K562 (cell line): Measurements from ENCODE around the gene CNOT9. TPM values are rescaled to one million over a fixed set of nuclear protein-coding genes. Genes with fewer than 3 reads are reported as not detected.

Experiments
- ATAC-seq: fragments of 200-7000 bp; cut with Tn5 transposase; 3 replicates; pipeline ENCODE4 v1.9.1; 2020; ENCODE audit warnings: moderate library complexity
- BruUV-seq: library from RNA; stranded (reverse); fragments of 400-500 nt; replicated peaks from 2 replicates; lab custom pipeline; 2021; lab: Mats Ljungman, UMichigan
- CTCF ChIA-PET: fragments of 300-600 bp; formaldehyde crosslinking; extraction: SDS; loops from one replicate; lab custom pipeline; 2021; ENCODE audit warnings: low intra/inter-chr PET ratio; lab: Yijun Ruan, JAX
- POLR2A ChIA-PET: fragments of 300-600, 350-650 bp; sonication (Branson Sonifier 250); formaldehyde crosslinking; extraction: SDS; loops from one replicate; lab custom pipeline; 2021; ENCODE audit warnings: antibody characterized with exemption, inconsistent platforms; lab: Yijun Ruan, JAX
- DNase-seq, 4 experiments: peaks; one replicate each; pipeline versions ENCODE4 v3.0.0 to v3.0.0-alpha.2; 2011 to 2018; ENCODE audit warnings: low spot score in 3 of 4, mixed read lengths in 3 of 4; ENCODE audit errors: extremely low read depth in 1 of 4
- FAIRE-seq: peaks from 2 replicates; lab custom pipeline; 2011; peaks lifted over from hg19 to GRCh38; lab: Jason Lieb, UNC
- H2AFZ ChIP-seq: 2 replicates; pipeline ENCODE4 v1.6.0; 2011; ENCODE audit warnings: low read depth, low read length, control low read depth, inconsistent platforms
- H3K27ac ChIP-seq: fragments of 200-600 bp; 3 replicates; pipeline ENCODE4 v1.8.0; 2011; ENCODE audit warnings: low read depth, mild to moderate bottlenecking, control low read depth, inconsistent platforms, low read length, moderate library complexity, mixed read lengths; ENCODE audit errors: extremely low read depth
- H3K27me3 ChIP-seq, 2 experiments: fragments of 300-600 bp in 1 of 2; 2 replicates in 1 of 2; 3 replicates in 1 of 2; pipeline versions ENCODE4 v1.6.0 to v1.8.0; 2011; ENCODE audit warnings: inconsistent platforms in 2 of 2, low read length in 2 of 2, mild to moderate bottlenecking in 1 of 2, mixed read lengths in 1 of 2, moderate library complexity in 1 of 2; ENCODE audit not compliant: control insufficient read depth in 2 of 2, insufficient read depth in 2 of 2
- H3K36me3 ChIP-seq: fragments of 300-600 bp; 3 replicates; pipeline ENCODE4 v1.8.0; 2011; ENCODE audit warnings: mild to moderate bottlenecking, low read length, inconsistent platforms; ENCODE audit not compliant: control insufficient read depth, insufficient read depth
- H3K4me1 ChIP-seq, 2 experiments: fragments of 200-600 bp in 1 of 2; replicated peaks in 1 of 2; 2 replicates in 1 of 2; 3 replicates in 1 of 2; pipeline versions ENCODE4 v1.5.1 to v1.8.0; 2011; ENCODE audit warnings: inconsistent platforms in 2 of 2, low read length in 2 of 2, mild to moderate bottlenecking in 1 of 2, mixed read lengths in 1 of 2, moderate library complexity in 1 of 2; ENCODE audit not compliant: control insufficient read depth in 2 of 2, insufficient read depth in 2 of 2
- H3K4me2 ChIP-seq: 2 replicates; pipeline ENCODE4 v1.6.1; 2011; ENCODE audit warnings: low read length, control low read depth, inconsistent platforms, mixed read lengths; ENCODE audit not compliant: insufficient read depth
- H3K4me3 ChIP-seq: fragments of 200-600 bp; sonication (generic), shearing (Covaris generic); 2 replicates; pipeline ENCODE4 v1.5.1; 2016; ENCODE audit warnings: control low read depth, inconsistent platforms
- H3K79me2 ChIP-seq: fragments of 200-600 bp; 3 replicates; pipeline ENCODE4 v1.8.0; 2011; ENCODE audit warnings: low read length, inconsistent platforms; ENCODE audit not compliant: control insufficient read depth, insufficient read depth
- H3K9ac ChIP-seq, 2 experiments: 2 replicates each; pipeline versions ENCODE4 v1.6.0 to v1.6.1; 2011; ENCODE audit warnings: low read depth in 2 of 2, low read length in 2 of 2, control low read depth in 1 of 2, inconsistent platforms in 1 of 2, mild to moderate bottlenecking in 1 of 2, mixed read lengths in 1 of 2; ENCODE audit not compliant: insufficient read depth in 1 of 2
- H3K9me1 ChIP-seq: one replicate; pipeline ENCODE4 v1.6.0; 2011; ENCODE audit warnings: inconsistent platforms, mild to moderate bottlenecking, low read length, moderate library complexity; ENCODE audit not compliant: control insufficient read depth, insufficient read depth
- H3K9me3 ChIP-seq: replicated peaks from 2 replicates; pipeline ENCODE4 v1.5.1; 2011; ENCODE audit warnings: low read depth, low read length, inconsistent platforms; ENCODE audit not compliant: control insufficient read depth, insufficient read depth
- H4K20me1 ChIP-seq: replicated peaks from 2 replicates; pipeline ENCODE4 v1.6.1; 2011; ENCODE audit warnings: low read length, inconsistent platforms, mixed read lengths; ENCODE audit not compliant: control insufficient read depth, insufficient read depth
- ARID2 ChIP-seq: fragments of 450-650 bp; IDR thresholded peaks from 2 replicates; pipeline ENCODE4 v1.6.1; 2017; ENCODE audit warnings: antibody characterized with exemption, mild to moderate bottlenecking
- ATF4 ChIP-seq: fragments of 450-650 bp; formaldehyde crosslinking; IDR thresholded peaks from 2 replicates; pipeline ENCODE4 v1.4.0; 2022; ENCODE audit warnings: mild to moderate bottlenecking, moderate library complexity
- CBX1 ChIP-seq: sonication (generic); IDR thresholded peaks from 2 replicates; pipeline ENCODE4 v1.6.1; 2016; ENCODE audit warnings: antibody characterized with exemption, low read depth, mild to moderate bottlenecking
- CTCFL ChIP-seq: IDR thresholded peaks from 2 replicates; pipeline ENCODE4 v1.6.1; 2011; ENCODE audit warnings: borderline replicate concordance, low read depth, mild to moderate bottlenecking, moderate library complexity, low read length; ENCODE audit not compliant: insufficient read depth, poor library complexity, severe bottlenecking
- DLX4 ChIP-seq: fragments of 250-450 bp; sonication (Bioruptor Pico); IDR thresholded peaks from 2 replicates; pipeline ENCODE4 v1.6.1; 2021; ENCODE audit warnings: mild to moderate bottlenecking
- MEF2D ChIP-seq: conservative IDR thresholded peaks from 2 replicates; pipeline ENCODE4 v1.6.1; 2016; ENCODE audit warnings: low read depth, missing genetic modification characterization, missing compliant biosample characterization
- POU5F1 ChIP-seq: fragments of 150-350 bp; IDR thresholded peaks from 2 replicates; pipeline ENCODE4 v1.6.1; 2014; ENCODE audit warnings: borderline replicate concordance, low read length, low read depth, mild to moderate bottlenecking; ENCODE audit not compliant: partially characterized antibody
- THRB ChIP-seq: fragments of 450-650 bp; formaldehyde crosslinking; conservative IDR thresholded peaks from 2 replicates; pipeline ENCODE4 v1.4.0; 2022; ENCODE audit warnings: mild to moderate bottlenecking, missing genetic modification characterization
- ZNF311 ChIP-seq: fragments of 250-450 bp; sonication (Bioruptor Pico); IDR thresholded peaks from 2 replicates; pipeline ENCODE4 v1.4.0; 2020; ENCODE audit warnings: mild to moderate bottlenecking, moderate library complexity
- WGBS: fragments of 100-300 bp; shearing (Covaris generic); methylation state at CpG from one replicate; pipeline ENCODE4 v1.1.6; 2016; ENCODE audit warnings: low coverage, mixed read lengths; ENCODE audit not compliant: insufficient coverage; ENCODE audit errors: missing lambda C conversion rate; 5-methylcytosine and 5-hydroxymethylcytosine counted together
- in situ Hi-C: fragments of 300-500 bp; cut with MboI; formaldehyde crosslinking; loops from 4 replicates; pipeline ENCODE4 v1.15.0; 2018; ENCODE audit warnings: inconsistent platforms, mixed read lengths
- intact Hi-C: fragments of 100-400 bp; cut with micrococcal nuclease; formaldehyde crosslinking; loops from 2 replicates; pipeline ENCODE4 v1.14.2; 2022
- polyA plus RNA-seq, 8 experiments: library from polyadenylated mRNA; depleted of rRNA in 4 of 8; stranded (reverse) in 5 of 8; unstranded in 3 of 8; fragments of >200 nt; fragmentation: Nextera tagmentation in 2 of 8; fragmentation: Illumina TruSeq in 1 of 8; extraction: Ambion mirVana in 2 of 8; extraction: Trizol in 1 of 8; gene quantifications; 2 replicates each; pipeline versions ENCODE4 v1.2.1 to v1.2.3, GENCODE V29; 2011 to 2014; ENCODE audit warnings: inconsistent platforms in 1 of 8, missing spikeins in 1 of 8
- total RNA-seq, 7 experiments: library from RNA; depleted of rRNA in 6 of 7; stranded (reverse); fragments of >200 nt in 6 of 7; fragmentation: Illumina TruSeq in 2 of 7; extraction: Trizol in 2 of 7; gene quantifications; 2 replicates each; pipeline versions ENCODE4 v1.2.1 to v1.2.3, GENCODE V29; 2011 to 2021; ENCODE audit warnings: low replicate concordance in 1 of 7

The CNOT9 gene
- total and polyA plus RNA-seq, 9 of the 15 experiments (the other 6 are each of a cell fraction or from before 2014, with no cell fraction given): 19.0 to 82.6 (median 46.7) TPM

GRCh38 chr2:218546012-218546411, 22.6 kb upstream of the CNOT9 start:
- 79% methylated on average over 1 of the region's 1 CpG for WGBS
- H3K9me1 ChIP-seq: no peaks in the 10 kb centered on the region
- H3K4me1 ChIP-seq: no peaks in the 10 kb centered on the region
- ChIA-PET POLR2A (no interaction called here), CTCF (no interaction called here)
- FAIRE-seq: no peak
- no peak overlapping the region for H3K4me3 ChIP-seq
- no peaks in the 10 kb centered on the region for H4K20me1 ChIP-seq
- H3K9me3 ChIP-seq: no peaks in the 10 kb centered on the region
- no peaks in the 10 kb centered on the region for H3K27me3 ChIP-seq
- intact Hi-C loops: no loop called here
- DNase-seq: no peak
- no peak for ATAC-seq
- H2AFZ ChIP-seq: no peak overlapping the region
- no TSS peak for BruUV-seq
- no peak overlapping the region for H3K4me2 ChIP-seq
- in situ Hi-C loops: no loop called here
- H3K36me3 ChIP-seq: peaks cover 69% of the 10 kb centered on the region
- no peaks in the 10 kb centered on the region for H3K79me2 ChIP-seq
- no peak overlapping the region for H3K27ac ChIP-seq
- H3K9ac ChIP-seq: no peak overlapping the region
- TF ChIP-seq POU5F1: no peak
- TF ChIP-seq ARID2: no peak
- TF ChIP-seq ATF4 (CRISPR knock-in tag): no peak
- TF ChIP-seq DLX4 (CRISPR knock-in tag): no peak
- no peak for TF ChIP-seq CBX1
- TF ChIP-seq MEF2D (tag): no peak
- TF ChIP-seq ZNF311 (CRISPR knock-in tag): no peak
- no peak for TF ChIP-seq CTCFL
- TF ChIP-seq THRB (CRISPR knock-in tag): no peak
